Activated T-helper 1 cell treated with anti-CD3 and anti-CD28 coated beads, Interleukin-12 subunit alpha, Interleukin-12 subunit beta, Interleukin-2, Interleukin-4 antibody, amounts not matched to agents 30 ng/mL and 10 ng/mL and 1 ng/mL, durations not matched to agents 14 hours and 24 hours and 36 hours (primary cell): ENCODE data around the gene SRP19. TPM values are rescaled to one million over a fixed set of nuclear protein-coding genes. Genes with fewer than 3 reads are reported as not detected.
"Not testable (repeated sequence)": the region's sequence is repeated elsewhere in the genome, so short reads cannot be mapped to it uniquely, and the experiment has no call there.

Experiments used
- DNase-seq: peaks from one replicate; pipeline ENCODE4 v3.0.0; 2021; ENCODE audit warnings: low spot score
- H3K27ac Mint-ChIP-seq: one replicate; pipeline ENCODE4 v1.8.0; 2021; ENCODE audit warnings: mild to moderate bottlenecking, mixed read lengths
- H3K27me3 Mint-ChIP-seq: one replicate; pipeline ENCODE4 v1.8.0; 2022; ENCODE audit warnings: mild to moderate bottlenecking, moderate library complexity, mixed read lengths; ENCODE audit not compliant: insufficient read depth
- H3K36me3 Mint-ChIP-seq: one replicate; pipeline ENCODE4 v1.8.0; 2021; ENCODE audit warnings: low read depth, mixed read lengths
- H3K4me1 Mint-ChIP-seq: one replicate; pipeline ENCODE4 v1.8.0; 2021; ENCODE audit warnings: low read depth, mixed read lengths
- H3K4me3 Mint-ChIP-seq: one replicate; pipeline ENCODE4 v1.8.0; 2021; ENCODE audit warnings: mild to moderate bottlenecking, moderate library complexity, mixed read lengths
- H3K9me3 Mint-ChIP-seq: one replicate; pipeline ENCODE4 v1.8.0; 2021; ENCODE audit warnings: mixed read lengths
- intact Hi-C: fragments of 100-400 bp; cut with micrococcal nuclease; formaldehyde crosslinking; loops from one replicate; pipeline ENCODE4 v1.15.1; 2024
- total RNA-seq: library from RNA; stranded (reverse); gene quantifications from 2 replicates; pipeline ENCODE4 v1.2.3, GENCODE V29; 2022

Gene SRP19
- total RNA-seq, 1 donor from 2014 or later, result 72.0 TPM

DNA sequence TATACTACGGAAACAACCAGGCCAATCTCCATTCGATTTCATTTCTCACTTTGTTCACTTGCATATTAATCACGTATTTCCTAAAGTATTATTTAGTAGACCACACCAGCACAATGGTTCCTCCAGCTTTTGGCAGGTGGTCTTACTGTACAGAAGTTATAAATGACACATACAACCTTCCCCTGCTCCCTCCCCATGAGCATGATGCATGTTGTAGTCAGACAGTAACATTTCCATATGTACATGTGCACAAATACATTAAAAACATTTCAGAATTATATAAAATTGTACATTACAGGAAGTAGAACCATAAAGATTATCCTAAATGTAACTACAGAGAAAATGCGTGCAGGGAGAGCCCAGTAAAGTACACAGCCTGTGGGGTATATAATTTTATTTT is 17.0 kb downstream of the SRP19 start:
- Mint-ChIP-seq H3K4me1 (peaks cover 49% of the 10 kb centered on the region), H3K36me3 (peaks cover 35% of the 10 kb centered on the region), H3K27me3 (no peaks in the 10 kb centered on the region), H3K27ac (peak overlapping the region; percentile 64), H3K4me3 (no peak overlapping the region), H3K9me3 (no peaks in the 10 kb centered on the region)
- no peak for DNase-seq
- intact Hi-C loops, result loop anchor here (1.0 to 2.0 kb wide), 5 partner anchors 8 to 99 kb away; partner anchors contain the start of genes DCP2, REEP5 and SRP19

DNA sequence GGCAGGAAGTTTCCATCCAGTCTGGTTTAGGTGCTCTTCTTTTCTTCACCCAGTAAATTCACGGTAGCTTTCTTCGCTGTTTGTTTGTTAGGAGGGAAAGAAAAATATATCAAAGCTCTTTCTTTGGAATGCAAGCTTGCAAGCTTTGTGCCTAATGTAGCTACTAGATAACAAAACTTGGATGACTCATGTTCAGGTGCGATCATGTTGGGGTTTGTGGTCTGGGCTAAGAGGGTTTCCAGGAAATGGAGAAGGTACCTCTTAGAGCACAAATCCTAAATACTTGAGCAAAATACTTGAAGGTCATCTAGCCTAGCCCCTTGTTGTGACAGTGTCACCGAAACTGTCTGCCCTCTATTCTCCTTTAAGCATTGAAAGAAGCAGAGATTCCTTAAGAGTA is 17.7 kb downstream of the SRP19 start:
- Mint-ChIP-seq H3K9me3 (no peaks in the 10 kb centered on the region), H3K4me1 (peaks cover 42% of the 10 kb centered on the region), H3K27me3 (no peaks in the 10 kb centered on the region), H3K4me3 (peak overlapping the region; percentile 31), H3K36me3 (peaks cover 32% of the 10 kb centered on the region), H3K27ac (peak overlapping the region; percentile 54)
- peak; percentile 62 for DNase-seq
- intact Hi-C loops, result loop anchor here (1.0 to 2.0 kb wide), 5 partner anchors 8 to 98 kb away; partner anchors contain the start of genes DCP2, REEP5 and SRP19

DNA sequence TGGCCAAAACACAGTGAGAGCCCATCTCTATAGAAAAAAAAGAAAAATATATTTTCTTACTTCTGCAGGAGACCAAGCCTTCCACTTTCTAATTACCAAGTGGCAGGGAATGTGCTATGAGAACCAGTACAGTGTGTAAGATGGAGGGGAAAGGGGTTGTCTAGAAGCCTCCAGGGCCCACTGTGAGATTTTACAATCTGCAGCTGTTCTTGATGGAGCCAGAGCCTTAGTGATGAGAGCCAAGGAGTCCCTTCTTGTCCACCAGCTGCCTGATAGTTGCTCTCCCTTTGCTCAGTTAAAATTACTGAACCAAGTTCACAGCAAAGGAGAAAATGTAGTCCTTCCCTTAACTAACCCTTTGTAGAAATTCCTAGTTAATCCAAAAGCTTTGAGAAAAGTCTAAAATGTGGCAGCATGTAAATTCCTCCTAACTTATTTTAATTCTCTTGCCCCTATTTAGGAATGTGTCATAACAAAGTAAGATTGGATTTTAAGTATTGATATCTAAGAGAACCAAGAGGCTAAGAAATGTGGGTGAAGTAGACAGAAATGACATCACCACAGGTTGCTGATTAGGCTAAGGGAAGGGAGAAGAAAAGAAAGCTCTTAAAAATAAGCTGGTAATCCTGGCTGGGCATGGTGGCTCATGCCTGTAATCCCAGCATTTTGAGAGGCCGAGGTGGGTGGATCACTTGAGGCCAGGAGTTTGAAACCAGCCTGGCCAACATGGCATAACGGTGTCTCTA is 19.3 kb downstream of the SRP19 start:
- Mint-ChIP-seq H3K4me3 (peak overlapping the region; percentile 19), H3K4me1 (peaks cover 34% of the 10 kb centered on the region), H3K36me3 (peaks cover 29% of the 10 kb centered on the region), H3K9me3 (no peaks in the 10 kb centered on the region), H3K27ac (peak overlapping the region; percentile 57), H3K27me3 (no peaks in the 10 kb centered on the region)
- intact Hi-C loops, result no loop called here
- DNase-seq, result no peak

DNA sequence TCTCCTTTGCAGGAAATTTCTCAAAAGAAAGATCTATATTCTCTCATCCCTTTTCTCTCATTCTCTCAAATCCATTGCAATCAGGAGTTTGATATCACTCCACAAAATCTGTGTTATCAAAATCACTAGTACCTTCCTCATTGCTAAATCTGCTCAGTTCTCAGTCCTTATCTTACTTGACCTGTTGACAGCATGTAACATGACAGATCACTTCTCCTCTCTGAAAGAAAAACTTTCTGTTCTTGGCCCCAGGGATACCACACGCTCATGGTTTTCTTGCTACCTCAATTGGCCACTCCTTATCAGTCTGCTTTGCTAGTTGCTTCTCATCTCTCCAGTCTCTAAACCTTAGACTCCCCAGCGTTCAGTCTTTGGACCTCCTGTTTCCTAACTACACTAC is 22.1 kb downstream of the SRP19 start:
- intact Hi-C loops, result no loop called here
- no peaks in the 10 kb centered on the region for H3K9me3 Mint-ChIP-seq
- no peak for DNase-seq
- no peak overlapping the region for H3K4me3 Mint-ChIP-seq
- H3K4me1 Mint-ChIP-seq, result peaks cover 43% of the 10 kb centered on the region
- H3K36me3 Mint-ChIP-seq, result peaks cover 39% of the 10 kb centered on the region
- H3K27ac Mint-ChIP-seq, result no peak overlapping the region
- H3K27me3 Mint-ChIP-seq, result no peaks in the 10 kb centered on the region

DNA sequence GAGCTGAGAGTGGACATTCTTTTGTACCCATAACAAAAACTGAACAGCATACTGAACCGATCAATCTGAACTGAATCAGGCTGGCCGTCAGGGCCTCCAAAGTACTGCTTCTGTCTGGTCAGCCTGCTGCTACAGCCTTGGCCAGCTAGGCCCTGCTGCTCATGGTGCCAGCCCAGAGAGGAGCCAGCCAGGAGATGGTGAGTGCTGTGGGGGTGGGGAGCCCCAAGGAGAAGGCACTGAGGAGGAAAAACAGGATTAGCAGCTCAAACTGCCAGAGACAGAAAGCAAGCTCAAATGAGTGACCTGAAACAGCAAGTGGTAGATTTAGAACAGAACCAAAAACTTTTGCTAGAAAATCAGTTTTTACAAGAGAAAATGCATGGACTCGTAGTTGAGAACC is 23.9 kb downstream of the SRP19 start:
- Mint-ChIP-seq H3K27ac (no peak overlapping the region), H3K36me3 (peaks cover 42% of the 10 kb centered on the region), H3K4me1 (peaks cover 39% of the 10 kb centered on the region), H3K9me3 (peaks cover 5% of the 10 kb centered on the region), H3K27me3 (no peaks in the 10 kb centered on the region), H3K4me3 (no peak overlapping the region)
- intact Hi-C loops, result no loop called here
- DNase-seq, result no peak

DNA sequence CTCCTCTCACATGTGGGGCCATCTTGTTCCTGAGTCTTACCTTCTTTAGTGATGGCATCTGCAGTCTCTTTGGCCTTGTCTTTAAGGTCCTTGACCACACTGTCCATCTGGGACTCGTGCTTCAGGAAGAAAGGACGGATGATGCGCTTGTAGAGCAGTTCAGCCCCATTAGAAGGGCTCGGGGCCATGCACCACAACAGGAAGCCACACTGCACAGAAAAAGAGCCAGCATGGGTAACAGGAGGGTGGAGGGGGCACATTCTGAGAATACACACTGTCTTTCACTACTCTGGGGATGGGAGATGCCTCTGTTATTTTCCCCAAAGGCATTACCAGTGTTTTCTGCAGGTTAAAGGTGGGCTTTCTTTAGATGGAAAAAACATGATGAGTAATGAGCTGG is 25.9 kb downstream of the SRP19 start:
- intact Hi-C loops, result no loop called here
- Mint-ChIP-seq H3K9me3 (peaks cover 5% of the 10 kb centered on the region), H3K4me3 (peak overlapping the region; percentile 54), H3K27ac (peak overlapping the region; percentile 64), H3K4me1 (peaks cover 38% of the 10 kb centered on the region), H3K36me3 (peaks cover 44% of the 10 kb centered on the region), H3K27me3 (no peaks in the 10 kb centered on the region)
- no peak for DNase-seq

DNA sequence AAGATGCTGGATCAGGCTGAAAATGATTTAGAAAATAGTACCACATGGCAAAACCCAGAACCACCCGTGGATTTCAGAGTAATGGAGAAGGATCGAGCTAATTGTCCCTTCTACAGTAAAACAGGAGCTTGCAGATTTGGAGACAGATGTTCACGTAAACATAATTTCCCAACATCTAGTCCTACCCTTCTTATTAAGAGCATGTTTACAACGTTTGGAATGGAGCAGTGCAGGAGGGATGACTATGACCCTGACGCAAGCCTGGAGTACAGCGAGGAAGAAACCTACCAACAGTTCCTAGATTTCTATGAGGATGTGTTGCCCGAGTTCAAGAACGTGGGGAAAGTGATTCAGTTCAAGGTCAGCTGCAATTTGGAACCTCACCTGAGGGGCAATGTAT is 31.0 kb downstream of the SRP19 start:
- Mint-ChIP-seq H3K36me3 (peaks cover 48% of the 10 kb centered on the region), H3K4me1 (peaks cover 41% of the 10 kb centered on the region)
- H3K27ac Mint-ChIP-seq, H3K4me3 Mint-ChIP-seq, intact Hi-C loops, H3K27me3 Mint-ChIP-seq, DNase-seq, H3K9me3 Mint-ChIP-seq: not testable (repeated sequence)

DNA sequence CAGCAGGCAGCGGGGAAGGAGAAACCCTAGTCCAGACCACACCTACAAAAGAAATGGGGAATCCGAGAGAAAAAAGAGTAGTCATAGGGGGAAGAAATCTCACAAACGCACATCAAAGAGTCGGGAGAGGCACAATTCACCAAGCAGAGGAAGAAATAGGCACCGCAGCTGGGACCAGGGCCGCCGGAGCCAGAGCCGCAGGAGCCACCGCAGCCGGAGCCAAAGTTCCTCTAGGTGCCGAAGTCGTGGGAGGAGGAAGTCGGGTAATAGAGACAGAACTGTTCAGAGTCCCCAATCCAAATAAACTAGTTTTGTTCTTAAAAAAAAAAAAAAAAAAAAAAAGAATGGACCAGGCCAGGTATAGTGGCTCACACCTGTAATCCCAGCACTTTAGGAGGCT is 31.7 kb downstream of the SRP19 start:
- intact Hi-C loops, result no loop called here
- no peaks in the 10 kb centered on the region for H3K27me3 Mint-ChIP-seq
- H3K27ac Mint-ChIP-seq, result no peak overlapping the region
- no peak overlapping the region for H3K4me3 Mint-ChIP-seq
- H3K4me1 Mint-ChIP-seq, result peaks cover 34% of the 10 kb centered on the region
- peaks cover 49% of the 10 kb centered on the region for H3K36me3 Mint-ChIP-seq
- no peak for DNase-seq
- H3K9me3 Mint-ChIP-seq, result peaks cover 5% of the 10 kb centered on the region

DNA sequence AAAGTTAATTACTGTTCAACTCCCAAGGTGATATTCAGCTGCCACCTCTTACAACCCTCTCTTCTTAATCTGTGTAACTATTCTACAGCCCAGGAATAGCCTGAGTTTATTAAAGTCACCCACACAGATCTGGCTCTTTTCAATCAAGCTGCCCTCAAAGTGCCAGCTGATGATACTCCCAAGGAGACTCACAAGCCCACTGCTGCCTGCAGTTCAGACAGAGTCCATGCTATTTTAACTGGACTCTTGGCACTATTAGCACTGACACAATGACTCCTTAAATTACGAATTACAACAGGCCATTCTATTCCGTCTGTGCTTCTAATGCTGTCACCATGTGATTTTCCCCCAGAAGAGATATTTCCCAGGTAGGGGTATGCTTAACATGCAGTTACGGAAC is 34.6 kb downstream of the SRP19 start:
- H3K9me3 Mint-ChIP-seq, result no peaks in the 10 kb centered on the region
- H3K4me3 Mint-ChIP-seq, result no peak overlapping the region
- H3K27me3 Mint-ChIP-seq, result no peaks in the 10 kb centered on the region
- intact Hi-C loops, result no loop called here
- peaks cover 21% of the 10 kb centered on the region for H3K4me1 Mint-ChIP-seq
- peaks cover 49% of the 10 kb centered on the region for H3K36me3 Mint-ChIP-seq
- no peak for DNase-seq
- H3K27ac Mint-ChIP-seq, result no peak overlapping the region

DNA sequence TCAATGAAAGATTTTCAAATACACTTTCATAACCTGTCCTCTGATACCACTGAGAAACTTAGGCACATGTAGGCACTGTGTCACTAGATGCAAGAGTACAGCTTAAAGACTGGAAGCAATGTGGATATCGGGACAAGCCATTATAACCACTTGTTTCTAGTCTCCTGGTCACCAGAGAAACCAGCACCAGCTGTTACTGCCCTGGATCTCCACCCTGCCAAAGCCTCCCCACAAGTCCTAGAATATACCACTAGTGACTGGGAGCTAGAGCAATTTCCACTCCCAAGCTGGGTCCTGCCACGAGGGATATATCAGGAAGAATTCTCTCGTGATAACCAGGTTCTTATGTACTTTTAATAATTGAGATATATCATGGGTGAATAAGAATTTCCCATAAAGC is 41.5 kb downstream of the SRP19 start:
- intact Hi-C loops, result no loop called here
- DNase-seq, result no peak
- Mint-ChIP-seq H3K4me1 (peaks cover 14% of the 10 kb centered on the region), H3K36me3 (peaks cover 29% of the 10 kb centered on the region), H3K9me3 (no peaks in the 10 kb centered on the region), H3K4me3 (no peak overlapping the region), H3K27ac (no peak overlapping the region), H3K27me3 (no peaks in the 10 kb centered on the region)

DNA sequence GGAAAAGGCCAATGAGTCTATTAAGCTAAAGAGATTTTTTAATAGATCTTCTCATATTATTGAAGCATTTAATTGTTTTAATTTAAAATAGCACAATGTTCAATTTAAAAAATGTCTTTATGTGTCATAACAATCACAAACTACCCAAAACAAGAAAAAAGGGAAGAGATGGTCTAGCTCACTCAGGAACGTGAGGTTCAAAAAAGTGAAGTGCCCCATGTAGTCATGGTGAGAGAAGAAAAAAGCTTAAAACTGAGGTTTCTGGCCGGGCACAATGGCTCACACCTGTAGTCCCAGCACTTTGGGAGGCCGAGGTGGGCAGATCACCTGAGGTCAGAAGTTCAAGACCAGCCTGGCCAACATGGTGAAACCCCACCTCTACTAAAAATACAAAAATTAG is 43.9 kb downstream of the SRP19 start:
- H3K4me1 Mint-ChIP-seq, result peaks cover 14% of the 10 kb centered on the region
- intact Hi-C loops, H3K4me3 Mint-ChIP-seq, DNase-seq, H3K9me3 Mint-ChIP-seq, H3K27me3 Mint-ChIP-seq, H3K27ac Mint-ChIP-seq: not testable (repeated sequence)
- H3K36me3 Mint-ChIP-seq, result peaks cover 24% of the 10 kb centered on the region

DNA sequence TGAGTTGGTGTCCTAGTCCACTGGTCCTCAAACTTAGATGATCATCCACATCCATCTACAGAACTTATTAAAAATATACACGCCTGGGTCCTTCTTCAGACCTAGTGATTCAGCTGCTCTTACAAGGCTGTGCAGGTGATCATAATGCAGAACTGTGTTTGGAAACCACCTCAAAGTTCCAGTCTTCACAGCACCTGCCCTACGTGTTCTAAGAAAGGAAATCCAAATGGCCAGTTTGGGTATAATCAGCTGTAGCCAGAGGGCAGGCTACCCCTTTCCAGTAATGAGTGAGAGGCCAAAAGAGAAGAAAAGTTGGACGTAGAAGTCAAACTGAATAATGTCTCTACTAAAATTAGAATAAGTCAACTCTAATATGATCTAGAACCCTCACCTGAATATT is 45.5 kb downstream of the SRP19 start:
- Mint-ChIP-seq H3K27ac (no peak overlapping the region), H3K4me3 (no peak overlapping the region), H3K9me3 (no peaks in the 10 kb centered on the region), H3K4me1 (peaks cover 21% of the 10 kb centered on the region), H3K36me3 (peaks cover 25% of the 10 kb centered on the region), H3K27me3 (no peaks in the 10 kb centered on the region)
- intact Hi-C loops, result no loop called here
- no peak for DNase-seq

DNA sequence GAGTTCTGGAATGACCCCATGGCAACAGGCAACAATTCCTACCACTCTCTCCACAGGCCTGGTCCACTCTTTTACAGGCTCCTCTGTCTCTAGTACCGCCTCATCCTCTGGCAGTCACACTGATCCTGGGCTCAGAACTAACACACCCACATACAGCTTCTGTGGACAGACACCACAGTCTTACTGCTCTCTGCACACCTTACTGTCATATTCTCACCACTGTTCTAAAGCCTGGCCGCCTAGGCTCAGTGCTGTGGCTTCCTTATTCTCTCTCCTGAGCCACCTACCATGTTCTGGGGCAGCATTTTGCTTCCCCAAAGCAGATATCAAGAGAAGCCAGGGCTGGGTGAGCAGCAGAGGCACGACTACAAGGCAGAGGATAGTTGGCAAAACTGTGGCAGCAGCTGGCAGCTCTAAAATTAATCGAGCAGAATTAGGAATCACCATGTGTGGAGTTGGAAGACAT is 46.1 kb downstream of the SRP19 start:
- intact Hi-C loops, result no loop called here
- H3K36me3 Mint-ChIP-seq, result peaks cover 23% of the 10 kb centered on the region

More for the DNA sequence above, 46.1 kb downstream of the SRP19 start:
- Mint-ChIP-seq H3K27me3 (no peaks in the 10 kb centered on the region), H3K9me3 (no peaks in the 10 kb centered on the region), H3K27ac (peak overlapping the region; percentile 6), H3K4me3 (no peak overlapping the region), H3K4me1 (peaks cover 26% of the 10 kb centered on the region)
- DNase-seq, result no peak
